ENCODE data around the gene UCN3.

The UCN3 gene, protein sequence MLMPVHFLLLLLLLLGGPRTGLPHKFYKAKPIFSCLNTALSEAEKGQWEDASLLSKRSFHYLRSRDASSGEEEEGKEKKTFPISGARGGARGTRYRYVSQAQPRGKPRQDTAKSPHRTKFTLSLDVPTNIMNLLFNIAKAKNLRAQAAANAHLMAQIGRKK

DNA sequence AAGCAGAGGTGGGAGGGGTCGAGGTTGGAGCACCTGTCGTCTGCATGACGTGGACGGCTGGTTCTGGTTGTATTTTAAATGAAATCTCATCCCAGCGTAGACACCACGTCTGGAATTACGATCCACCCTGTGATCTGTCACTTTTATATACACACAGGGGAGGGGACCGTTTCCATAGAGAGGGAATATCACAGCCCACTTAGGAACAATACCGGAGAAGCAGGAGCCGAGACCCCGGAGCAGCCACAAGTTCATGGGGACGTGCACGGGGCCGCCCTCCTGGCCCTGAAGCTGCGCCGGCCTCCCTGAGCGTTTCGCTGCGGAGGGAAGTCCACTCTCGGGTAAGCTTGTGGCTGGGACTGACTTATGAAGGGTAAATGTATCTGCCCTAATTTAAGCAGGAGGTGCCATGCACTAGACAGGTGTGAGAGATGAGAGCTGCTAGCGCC is at the start of gene UCN3:
TSS of gene UCN3 (plus strand) at position 77 of the 449 bp plus-strand sequence. CDS start 8,755 bp downstream, outside the sequence.
- TF ChIP-seq, protein P1, sequence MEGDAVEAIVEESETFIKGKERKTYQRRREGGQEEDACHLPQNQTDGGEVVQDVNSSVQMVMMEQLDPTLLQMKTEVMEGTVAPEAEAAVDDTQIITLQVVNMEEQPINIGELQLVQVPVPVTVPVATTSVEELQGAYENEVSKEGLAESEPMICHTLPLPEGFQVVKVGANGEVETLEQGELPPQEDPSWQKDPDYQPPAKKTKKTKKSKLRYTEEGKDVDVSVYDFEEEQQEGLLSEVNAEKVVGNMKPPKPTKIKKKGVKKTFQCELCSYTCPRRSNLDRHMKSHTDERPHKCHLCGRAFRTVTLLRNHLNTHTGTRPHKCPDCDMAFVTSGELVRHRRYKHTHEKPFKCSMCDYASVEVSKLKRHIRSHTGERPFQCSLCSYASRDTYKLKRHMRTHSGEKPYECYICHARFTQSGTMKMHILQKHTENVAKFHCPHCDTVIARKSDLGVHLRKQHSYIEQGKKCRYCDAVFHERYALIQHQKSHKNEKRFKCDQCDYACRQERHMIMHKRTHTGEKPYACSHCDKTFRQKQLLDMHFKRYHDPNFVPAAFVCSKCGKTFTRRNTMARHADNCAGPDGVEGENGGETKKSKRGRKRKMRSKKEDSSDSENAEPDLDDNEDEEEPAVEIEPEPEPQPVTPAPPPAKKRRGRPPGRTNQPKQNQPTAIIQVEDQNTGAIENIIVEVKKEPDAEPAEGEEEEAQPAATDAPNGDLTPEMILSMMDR (IDR thresholded peaks at IDR 0.05; ENCODE audit: low read depth, low read length): no peak
- no peak for DNase-seq (ENCODE audit: extremely low read depth, low read depth)

DNA sequence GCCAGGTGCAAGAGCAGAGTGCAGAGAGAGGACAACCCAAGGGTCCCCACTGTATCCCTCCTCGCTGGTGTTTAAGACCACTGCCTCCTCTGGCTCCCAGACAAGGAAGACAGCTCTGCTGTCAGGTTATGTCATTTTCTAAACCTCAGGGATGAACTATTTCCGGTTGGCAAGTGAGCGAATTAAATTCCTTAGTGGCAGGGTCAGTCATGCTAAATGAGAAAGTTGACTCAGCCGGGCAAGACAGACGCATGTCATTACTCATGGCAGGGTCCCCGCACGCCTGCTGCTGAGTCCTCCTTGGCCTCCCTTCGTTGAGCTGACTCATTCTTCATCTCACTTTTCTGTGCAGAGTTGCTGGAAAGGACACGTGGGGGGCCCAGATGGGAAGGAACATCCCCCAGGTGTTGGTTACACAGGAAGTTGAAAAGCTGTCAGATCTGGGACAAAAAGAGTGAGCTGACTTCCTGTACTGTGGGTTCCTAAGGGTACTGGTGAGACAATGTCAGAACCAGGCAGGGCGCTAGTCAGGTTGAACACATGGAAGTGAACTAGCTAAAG is 47.1 kb upstream of the UCN3 start:
- TF ChIP-seq, protein P1 (IDR thresholded peaks at IDR 0.05; ENCODE audit: low read depth, low read length): no peak
- DNase-seq (ENCODE audit: extremely low read depth, low read depth): no peak

DNA sequence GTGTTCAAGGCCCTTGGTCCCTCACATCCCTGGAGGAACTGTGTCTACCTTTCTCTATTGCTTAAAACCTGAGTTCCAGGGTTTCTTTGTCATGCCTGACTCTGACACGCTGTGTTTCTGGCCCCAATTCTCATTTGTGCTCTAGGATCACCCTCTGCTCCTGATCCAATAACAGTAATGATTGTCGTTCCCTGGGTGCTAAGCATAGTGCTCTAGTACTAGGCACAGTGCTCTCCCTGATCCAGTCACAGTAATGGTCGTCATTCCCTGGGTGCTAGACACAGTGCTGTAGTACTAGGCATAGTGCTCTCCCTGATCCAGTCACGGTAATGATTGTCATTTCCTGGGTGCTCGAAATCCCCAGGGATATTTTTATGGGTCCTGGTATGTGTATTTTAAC is 46.6 kb upstream of the UCN3 start:
- no peak for DNase-seq (ENCODE audit: extremely low read depth, low read depth)
- TF ChIP-seq, protein P1 (IDR thresholded peaks at IDR 0.05; ENCODE audit: low read depth, low read length): no peak

DNA sequence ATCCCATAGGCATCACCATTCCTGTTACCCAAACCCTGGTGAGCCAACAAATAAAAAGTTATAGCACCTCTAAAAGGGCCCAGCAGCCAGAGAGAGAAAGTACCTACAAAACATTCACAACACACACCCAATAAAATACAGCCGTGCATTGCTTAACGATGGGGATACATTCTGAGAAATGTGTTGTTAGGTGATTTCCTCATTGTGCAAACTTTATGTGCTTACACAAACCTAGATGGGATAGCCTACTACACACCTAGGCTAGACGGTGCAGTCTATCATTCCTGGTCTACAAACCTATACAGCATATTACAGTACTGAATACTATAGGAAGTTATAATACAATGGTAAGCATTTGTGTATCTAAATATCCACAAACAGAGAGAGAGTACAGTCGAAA is 44.9 kb upstream of the UCN3 start:
- TF ChIP-seq, protein P1 (IDR thresholded peaks at IDR 0.05; ENCODE audit: low read depth, low read length): no peak
- DNase-seq (ENCODE audit: extremely low read depth, low read depth): no peak

DNA sequence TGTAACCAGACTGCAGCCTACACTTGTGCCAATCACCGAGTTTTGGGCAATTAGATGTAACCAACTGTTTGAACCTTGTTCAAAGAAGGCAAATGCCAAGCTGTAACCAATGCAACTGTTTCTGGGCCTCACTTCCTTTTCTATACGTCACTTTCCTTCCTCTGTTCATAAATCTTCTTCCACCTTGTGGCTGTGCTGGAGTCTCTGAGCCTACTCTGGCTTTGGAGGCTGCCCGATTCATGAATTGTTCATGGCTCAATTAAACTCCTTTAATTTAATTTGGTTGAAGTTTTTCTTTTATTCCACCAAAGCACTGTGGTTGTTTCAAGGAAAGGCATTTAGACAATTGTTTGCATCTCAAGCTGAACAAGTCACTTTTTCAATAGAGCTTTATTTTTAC is 43.5 kb upstream of the UCN3 start:
- TF ChIP-seq, protein P1 (IDR thresholded peaks at IDR 0.05; ENCODE audit: low read depth, low read length): no peak
- DNase-seq (ENCODE audit: extremely low read depth, low read depth): no peak

DNA sequence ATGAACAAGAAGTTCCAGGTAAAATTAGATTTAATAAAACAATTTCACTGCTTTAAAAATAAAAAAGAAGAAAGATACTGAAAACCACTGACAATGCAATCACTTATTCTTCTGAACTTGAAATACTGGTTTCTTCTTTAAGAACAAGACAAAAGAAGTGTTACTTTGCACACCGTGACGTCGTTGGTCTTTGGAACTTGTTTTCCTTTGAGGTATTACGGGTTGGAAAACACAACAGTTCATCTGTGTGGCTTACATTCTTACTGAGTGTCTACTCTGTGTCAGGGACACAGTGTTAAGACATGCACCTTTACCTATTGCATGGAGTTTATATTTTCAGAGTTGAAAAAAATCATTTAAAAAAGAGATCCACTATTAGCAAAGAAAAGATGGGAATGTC is 41.3 kb upstream of the UCN3 start:
- TF ChIP-seq, protein P1 (IDR thresholded peaks at IDR 0.05; ENCODE audit: low read depth, low read length): no peak
- DNase-seq (ENCODE audit: extremely low read depth, low read depth): no peak

DNA sequence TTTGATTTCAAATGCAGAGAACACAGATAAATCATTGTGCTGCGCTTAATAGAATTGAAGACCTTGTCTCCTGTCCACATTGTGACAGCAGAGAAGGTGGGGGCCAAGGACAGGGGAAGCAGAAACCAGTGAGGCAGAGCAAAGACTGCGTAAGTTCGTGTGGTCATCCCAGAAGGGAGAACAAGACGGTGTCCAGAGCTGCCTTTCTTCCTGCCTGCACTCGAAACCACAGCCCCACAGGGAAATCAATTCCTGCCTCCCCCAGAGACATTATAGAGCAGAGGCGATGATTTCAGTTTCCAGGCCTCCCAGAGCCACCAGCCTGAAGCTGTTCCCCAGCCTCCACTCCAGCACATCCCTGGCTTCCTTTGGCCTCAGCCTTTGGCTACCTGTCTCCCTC is 39.7 kb upstream of the UCN3 start:
- TF ChIP-seq, protein P1 (IDR thresholded peaks at IDR 0.05; ENCODE audit: low read depth, low read length): no peak
- DNase-seq (ENCODE audit: extremely low read depth, low read depth): no peak

All from AG09319 (cell line).